Right cardiac atrium (tissue), 5 donors: ENCODE measurements around the gene TRIM56. TPM values are rescaled to one million over a fixed set of nuclear protein-coding genes. Genes with fewer than 3 reads are reported as not detected.
A peak's percentile ranks its signal among the peaks of the same experiment; 100 is the strongest.
"Not testable (repeated sequence)": the region's sequence is repeated elsewhere in the genome, so short reads cannot be mapped to it uniquely, and the experiment has no call there.

Source experiments
- ATAC-seq, 2 donors: fragments of 200-7000 bp; cut with Tn5 transposase; one replicate each; pipeline versions ENCODE4 v1.8.0 to v1.9.1; 2020; ENCODE audit warnings: moderate library complexity in 2 of 2, mild to moderate bottlenecking in 1 of 2
- DNase-seq, 3 donors: peaks; one replicate each; pipeline ENCODE4 v3.0.0-alpha.2; 2020
- H3K27ac ChIP-seq: one replicate; pipeline ENCODE4 v1.5.1; 2013; ENCODE audit warnings: mild to moderate bottlenecking, low read length, control low read depth, moderate library complexity
- H3K27me3 ChIP-seq: one replicate; pipeline ENCODE4 v1.6.1; 2013; ENCODE audit not compliant: control insufficient read depth, insufficient read depth
- H3K4me1 ChIP-seq: one replicate; pipeline ENCODE4 v1.6.1; 2013; ENCODE audit warnings: low read length; ENCODE audit not compliant: control insufficient read depth, insufficient read depth
- H3K4me3 ChIP-seq: one replicate; pipeline ENCODE4 v1.5.1; 2013; ENCODE audit warnings: low read length, control low read depth
- H3K9me3 ChIP-seq: one replicate; pipeline ENCODE4 v1.6.1; 2013; ENCODE audit warnings: low read length; ENCODE audit not compliant: control insufficient read depth
- WGBS: extraction: QIAGEN DNeasy Blood & Tissue Kit; methylation state at CpG from one replicate; pipeline ENCODE4 v1.1.7; 2013; 5-methylcytosine and 5-hydroxymethylcytosine counted together
- intact Hi-C, 4 donors: fragments of 100-400 bp; cut with DNase I; formaldehyde crosslinking; loops; one replicate each; pipeline versions ENCODE4 v1.11.0 to v1.14.0; 2022 to 2023
- polyA plus RNA-seq: library from polyadenylated mRNA; stranded (reverse); fragments of 200-250 nt; gene quantifications from one replicate; pipeline ENCODE4 v1.2.3, GENCODE V29; 2013
- total RNA-seq, 4 donors: library from RNA; stranded (reverse); fragmentation: NEBNext Ultra II Directional; extraction: Animal tissue kit (Norgen Biotek cat#: 25700); gene quantifications; one replicate each; pipeline ENCODE4 v1.2.1, GENCODE V29; 2021
- donor health status: healthy with polysubstance abuse.
- donor health status: DM: no; HTN: yes; CAD: no.
- donor health status: DM: no; HTN: no; CAD: no.
- donor health status: DM: no; HTN: yes; CAD: no; lungs with severe emphysema.
- donor health status: DM: yes; HTN: yes; CAD: no.

The TRIM56 gene
- total and polyA plus RNA-seq, 5 donors, result 11.4 to 24.5 (median 21.8) TPM

DNA sequence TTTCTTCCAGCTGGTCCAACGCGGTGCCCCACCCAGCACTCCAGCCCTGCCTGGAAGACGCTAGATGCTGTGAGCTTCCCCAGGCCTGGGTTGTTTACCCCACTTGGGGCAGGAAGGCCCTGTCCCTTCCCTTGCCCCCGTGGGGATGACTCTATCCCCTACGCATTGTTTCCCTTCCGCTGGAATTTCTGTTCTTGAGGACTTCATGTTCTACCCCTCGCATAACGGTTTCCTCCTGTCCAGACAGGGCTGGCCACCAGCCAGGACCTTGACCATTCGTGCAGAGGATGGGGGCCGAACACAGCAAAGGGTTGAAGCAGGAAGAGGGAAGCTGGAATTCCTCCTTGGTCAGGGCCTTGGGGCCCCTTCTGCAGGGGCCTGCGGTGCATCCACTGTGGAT lies 27.0 kb downstream of the TRIM56 start:
- peaks cover 9% of the 10 kb centered on the region for H3K4me1 ChIP-seq
- WGBS, result 34% methylated on average over 11 of the region's 11 CpGs
- ATAC-seq (peak; percentile 83 to 88), DNase-seq (peak; percentile 77 to 92 (median 82))
- H3K27ac ChIP-seq, result peak overlapping the region; percentile 83
- no peaks in the 10 kb centered on the region for H3K27me3 ChIP-seq
- H3K4me3 ChIP-seq, result no peak overlapping the region
- H3K9me3 ChIP-seq, result no peaks in the 10 kb centered on the region
- intact Hi-C loops, result no loop called here

DNA sequence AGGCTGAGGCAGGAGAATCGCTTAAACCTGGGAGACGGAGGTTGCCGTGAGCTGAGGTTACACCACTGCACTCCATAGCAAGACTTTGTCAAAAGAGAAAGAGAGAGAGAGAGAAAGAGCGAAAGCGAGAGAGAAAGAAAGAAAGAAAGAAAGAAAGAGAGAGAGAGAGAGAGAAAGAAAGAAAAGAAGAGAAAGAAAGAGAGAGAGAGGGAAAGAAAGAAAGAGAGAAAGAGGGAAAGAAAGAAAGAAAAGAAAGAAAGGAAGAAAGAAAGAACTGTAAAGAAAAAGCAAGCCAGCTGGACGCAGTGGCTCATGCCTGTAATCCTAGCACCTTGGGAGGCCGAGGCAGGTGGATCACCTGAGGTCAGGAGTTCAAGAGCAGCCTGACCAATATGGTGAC lies 27.9 kb downstream of the TRIM56 start:
- DNase-seq, intact Hi-C loops, H3K27me3 ChIP-seq, H3K27ac ChIP-seq, H3K4me1 ChIP-seq, ATAC-seq, H3K4me3 ChIP-seq, H3K9me3 ChIP-seq: not testable (repeated sequence)
- 99% methylated on average over 7 of the region's 7 CpGs for WGBS

DNA sequence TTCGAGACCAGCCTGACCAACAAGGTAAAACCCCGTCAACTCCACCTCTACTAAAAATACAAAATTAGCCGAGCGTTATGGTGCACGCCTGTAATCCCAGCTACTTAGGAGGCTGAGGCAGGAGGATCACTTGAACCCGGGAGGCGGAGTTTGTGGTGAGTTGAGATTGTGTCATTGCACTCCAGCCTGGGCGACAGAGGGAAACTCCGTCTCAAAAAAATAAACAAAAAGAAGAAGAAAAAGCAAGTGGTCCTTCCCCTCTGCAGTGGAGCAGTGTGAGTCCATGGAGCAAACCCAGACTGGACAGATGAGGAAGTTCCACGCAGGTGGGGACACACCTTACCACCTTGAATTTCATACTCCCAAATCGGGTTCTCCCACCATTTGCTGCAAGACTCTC lies 28.6 kb downstream of the TRIM56 start:
- H3K4me3 ChIP-seq, result no peak overlapping the region
- H3K9me3 ChIP-seq, result no peaks in the 10 kb centered on the region
- 90% methylated on average over 11 of the region's 11 CpGs for WGBS
- ATAC-seq, result no peak
- no peak for DNase-seq
- no peak overlapping the region for H3K27ac ChIP-seq
- H3K4me1 ChIP-seq, result peaks cover 9% of the 10 kb centered on the region
- no peaks in the 10 kb centered on the region for H3K27me3 ChIP-seq
- intact Hi-C loops, result no loop called here

DNA sequence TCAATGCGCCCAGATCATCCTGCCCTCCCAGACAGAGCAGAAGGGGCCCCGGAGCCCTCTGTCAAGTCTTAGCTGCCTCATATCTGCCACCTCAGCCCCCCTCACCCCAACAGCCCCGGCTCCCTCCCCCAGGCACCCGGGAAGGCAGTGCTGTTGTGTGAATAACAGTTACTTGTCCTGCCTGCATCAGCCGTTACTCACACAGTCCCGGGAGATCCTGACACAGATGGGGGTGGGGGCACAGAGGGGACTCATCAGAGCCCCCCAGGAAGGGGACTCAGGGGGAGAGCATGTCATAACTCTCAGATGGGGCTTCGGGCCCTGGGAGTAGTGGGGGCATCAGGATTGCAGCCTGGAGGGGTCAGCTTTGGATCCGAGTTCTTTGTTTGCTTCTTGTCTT lies 29.2 kb downstream of the TRIM56 start:
- DNase-seq, result peak in 1 of 3 donors; percentile 25
- WGBS, result 53% methylated on average over 8 of the region's 8 CpGs
- intact Hi-C loops, result no loop called here

DNA sequence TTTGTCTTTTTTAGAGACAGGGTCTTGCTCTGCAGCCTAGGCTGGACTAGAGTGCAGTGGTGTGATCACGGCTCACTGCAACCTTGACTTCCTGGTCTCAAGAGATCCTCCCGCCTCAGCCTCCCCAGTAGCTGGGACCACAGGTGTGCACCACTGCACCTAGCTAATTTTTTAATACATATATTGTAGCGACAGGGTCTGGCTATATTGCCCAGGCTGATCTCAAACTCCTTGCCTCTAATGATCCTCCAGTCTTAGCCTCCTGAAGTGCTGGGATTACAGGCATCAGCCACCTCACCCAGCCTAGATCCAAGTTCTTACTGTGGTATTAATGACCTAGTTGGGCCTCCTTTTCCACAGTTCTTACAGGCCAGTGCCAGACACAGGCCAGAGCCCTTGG lies 29.9 kb downstream of the TRIM56 start:
- intact Hi-C loops, result no loop called here
- H3K27ac ChIP-seq, result no peak overlapping the region
- WGBS, result 94% methylated on average over 3 of the region's 3 CpGs

More for the DNA sequence above, 29.2 kb downstream of the TRIM56 start:
- no peak for ATAC-seq
- Histone ChIP-seq H3K9me3 (no peaks in the 10 kb centered on the region), H3K27ac (no peak overlapping the region), H3K4me1 (peaks cover 9% of the 10 kb centered on the region), H3K4me3 (no peak overlapping the region), H3K27me3 (no peaks in the 10 kb centered on the region)

DNA sequence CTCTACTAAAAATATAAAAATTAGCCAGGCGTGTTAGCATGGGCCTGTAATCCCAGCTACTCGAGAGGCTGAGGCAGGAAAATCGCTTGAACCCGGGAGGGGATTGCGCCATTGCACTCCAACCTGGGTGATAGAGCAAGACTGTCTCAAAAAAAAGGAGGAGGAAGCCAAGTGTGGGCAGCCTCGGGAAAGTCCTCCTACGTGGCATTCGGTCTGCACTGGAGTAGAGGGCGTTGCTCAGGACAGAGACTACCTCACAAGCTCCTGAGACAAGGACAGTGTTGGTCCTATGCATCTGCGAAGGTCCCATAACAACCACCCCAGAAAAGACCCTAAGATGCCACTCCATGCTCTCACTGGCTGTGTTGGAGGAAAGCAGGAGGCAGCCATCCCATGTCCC lies 31.6 kb downstream of the TRIM56 start:
- intact Hi-C loops, result no loop called here
- WGBS, result 77% methylated on average over 10 of the region's 10 CpGs
- ATAC-seq (no peak), DNase-seq (peak in 1 of 3 donors; percentile 21)
- H3K4me1 ChIP-seq, result peaks cover 2% of the 10 kb centered on the region
- H3K9me3 ChIP-seq, result no peaks in the 10 kb centered on the region
- peak overlapping the region; percentile 11 for H3K27ac ChIP-seq
- no peak overlapping the region for H3K4me3 ChIP-seq
- H3K27me3 ChIP-seq, result no peaks in the 10 kb centered on the region

More for the DNA sequence above, 29.9 kb downstream of the TRIM56 start:
- H3K9me3 ChIP-seq, result no peaks in the 10 kb centered on the region
- H3K4me1 ChIP-seq, result peaks cover 9% of the 10 kb centered on the region
- DNase-seq (no peak), ATAC-seq (no peak)
- H3K4me3 ChIP-seq, result no peak overlapping the region
- no peaks in the 10 kb centered on the region for H3K27me3 ChIP-seq

DNA sequence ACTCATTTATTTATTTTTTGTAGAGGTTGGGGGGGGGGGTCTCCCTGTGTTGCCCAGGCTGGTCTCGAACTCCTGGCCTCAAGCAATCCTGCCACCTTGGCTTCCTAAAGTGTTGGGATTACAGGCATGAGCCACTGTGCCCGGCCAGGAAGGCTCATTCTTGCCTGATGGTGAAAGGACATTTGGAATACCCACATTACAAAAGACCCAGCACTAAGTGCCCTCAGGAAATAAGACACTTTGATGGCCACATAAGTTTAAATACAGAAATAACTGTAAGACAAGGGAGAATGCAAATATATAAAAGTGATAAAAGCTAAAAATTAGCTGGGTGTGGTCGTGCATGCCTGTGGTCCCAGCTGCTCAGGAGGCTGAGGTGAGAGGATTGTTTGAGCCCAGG lies 33.6 kb downstream of the TRIM56 start:
- Histone ChIP-seq H3K27me3 (no peaks in the 10 kb centered on the region), H3K4me3 (no peak overlapping the region), H3K9me3 (no peaks in the 10 kb centered on the region), H3K4me1 (no peaks in the 10 kb centered on the region), H3K27ac (no peak overlapping the region)
- DNase-seq (peak in 1 of 3 donors; percentile 21), ATAC-seq (no peak)
- intact Hi-C loops, result no loop called here
- 89% methylated on average over 3 of the region's 3 CpGs for WGBS

DNA sequence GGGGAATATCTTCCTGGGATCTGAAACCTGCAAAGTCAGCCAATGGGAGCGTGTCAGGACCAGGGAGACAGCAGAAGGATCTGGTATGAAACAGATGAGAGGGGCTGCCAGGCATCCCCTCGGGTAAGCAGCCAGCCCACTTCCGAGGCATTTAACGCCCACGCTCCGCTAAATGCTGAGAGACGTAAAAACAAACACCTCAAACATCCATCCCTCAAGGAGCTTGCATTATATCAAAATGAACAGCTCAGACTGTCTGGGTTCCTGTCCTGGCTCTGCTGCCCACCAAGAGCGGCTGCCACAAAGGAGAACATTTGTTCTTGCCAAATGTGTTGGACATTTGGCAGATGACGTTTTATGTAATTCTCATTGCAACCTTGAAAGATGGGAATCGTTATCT lies 34.6 kb downstream of the TRIM56 start:
- Histone ChIP-seq H3K9me3 (no peaks in the 10 kb centered on the region), H3K27me3 (no peaks in the 10 kb centered on the region), H3K27ac (no peak overlapping the region), H3K4me3 (no peak overlapping the region), H3K4me1 (no peaks in the 10 kb centered on the region)
- WGBS, result 47% methylated on average over 10 of the region's 10 CpGs
- DNase-seq, result peak in 1 of 3 donors; percentile 13
- intact Hi-C loops, result no loop called here
- ATAC-seq, result no peak

DNA sequence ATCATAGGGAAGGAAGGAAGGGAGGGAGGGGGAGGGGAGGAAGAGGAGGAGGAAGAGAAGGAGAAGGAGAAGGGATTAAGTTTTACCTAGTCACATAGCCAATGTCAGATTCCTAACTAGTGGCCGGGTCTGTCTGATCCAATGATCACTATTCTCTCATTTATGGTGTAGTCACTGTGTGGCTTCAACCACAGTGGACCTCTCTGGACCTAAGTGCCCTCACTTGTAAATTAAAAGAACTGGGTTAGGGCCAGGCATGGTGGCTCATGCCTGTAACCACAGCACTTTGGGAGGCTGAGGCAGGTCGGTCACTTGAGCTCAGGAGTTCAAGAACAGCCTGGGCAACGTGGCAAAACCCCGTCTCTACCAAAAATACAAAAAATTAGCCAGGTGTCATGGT lies 35.0 kb downstream of the TRIM56 start:
- H3K9me3 ChIP-seq, result no peaks in the 10 kb centered on the region
- intact Hi-C loops, result no loop called here
- H3K27me3 ChIP-seq, result no peaks in the 10 kb centered on the region
- H3K27ac ChIP-seq, result no peak overlapping the region
- no peak for DNase-seq
- no peak for ATAC-seq
- no peak overlapping the region for H3K4me3 ChIP-seq
- H3K4me1 ChIP-seq, result no peaks in the 10 kb centered on the region
- WGBS, result 84% methylated on average over 4 of the region's 4 CpGs

DNA sequence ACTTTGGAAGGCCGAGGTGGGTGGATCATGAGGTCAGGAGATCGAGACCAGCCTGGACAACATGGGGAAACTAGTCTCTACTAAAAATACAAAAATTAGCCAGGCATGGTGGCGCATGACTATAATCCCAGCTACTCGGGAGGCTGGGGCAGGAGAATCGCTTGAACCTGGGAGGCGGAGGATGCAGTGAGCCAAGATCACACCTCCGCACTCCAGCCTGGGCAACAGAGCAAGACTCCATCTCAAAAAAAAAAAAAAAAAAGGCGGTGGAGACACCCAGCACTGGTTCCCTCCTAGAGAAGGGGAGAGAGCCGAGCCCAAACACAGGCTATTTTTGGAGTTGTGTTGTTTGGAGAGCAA lies 36.3 kb downstream of the TRIM56 start:
- H3K9me3 ChIP-seq, H3K4me1 ChIP-seq, H3K27me3 ChIP-seq, DNase-seq, ATAC-seq, intact Hi-C loops: not testable (repeated sequence)
- Histone ChIP-seq H3K4me3 (peak overlapping the region; percentile 39), H3K27ac (peak overlapping the region; percentile 92)
- 37% methylated on average over 9 of the region's 9 CpGs for WGBS

DNA sequence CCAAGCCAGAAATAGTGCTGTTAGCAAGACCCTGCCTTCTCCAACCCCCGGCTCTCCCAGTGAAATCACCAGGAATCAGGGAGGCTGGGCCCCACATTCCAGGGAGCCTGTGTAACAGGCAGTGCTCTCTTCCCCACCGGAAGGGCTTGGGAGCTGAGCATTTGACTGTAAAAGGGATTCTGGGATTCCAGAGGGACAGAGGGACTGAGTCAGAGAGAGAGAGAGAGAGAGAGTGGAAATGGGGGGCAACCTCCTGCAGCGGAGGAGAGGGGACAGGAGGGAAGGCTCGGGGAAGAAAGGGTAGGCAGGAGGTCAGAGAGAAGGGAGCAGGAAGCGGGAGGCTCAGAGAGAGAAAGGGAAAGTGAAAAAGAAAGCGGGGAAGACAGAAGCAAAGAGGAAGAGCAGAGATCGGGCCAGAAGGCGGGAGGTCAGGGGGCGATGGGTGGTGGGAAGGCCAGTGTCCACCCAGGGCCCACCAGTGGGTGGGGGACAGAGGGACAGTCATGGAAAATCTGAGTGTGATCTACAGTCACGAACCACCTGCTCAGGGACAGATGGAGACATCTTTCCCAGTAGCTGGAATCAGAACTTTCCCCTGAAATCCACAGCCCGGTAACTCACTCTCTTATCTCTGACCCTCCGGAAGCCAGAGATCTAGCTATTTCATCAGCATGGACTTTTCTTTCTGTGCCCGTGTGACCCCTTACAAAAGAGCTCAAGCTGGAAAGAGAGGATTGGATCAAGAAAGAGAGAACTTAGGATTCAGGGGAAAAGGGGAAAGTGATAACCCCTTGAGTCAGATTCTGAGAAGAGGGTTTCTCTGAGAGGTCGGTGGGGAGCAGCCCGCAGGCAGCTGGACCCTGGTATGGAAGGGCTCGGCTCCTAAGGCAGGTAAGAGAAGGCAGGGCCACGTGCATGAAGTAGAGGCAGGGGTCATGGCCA lies 37.0 kb downstream of the TRIM56 start:
- Histone ChIP-seq H3K9me3 (no peaks in the 10 kb centered on the region), H3K27me3 (no peaks in the 10 kb centered on the region), H3K4me1 (peaks cover 6% of the 10 kb centered on the region), H3K27ac (peak overlapping the region; percentile 92), H3K4me3 (peak overlapping the region; percentile 39)
- intact Hi-C loops, result no loop called here
- WGBS, result 19% methylated on average over 17 of the region's 17 CpGs
- DNase-seq (peak; percentile 85 to 88 (median 87)), ATAC-seq (peak; percentile 81 to 85)
